ENCODE results near the gene CARHSP1. TPM values are rescaled to one million over a fixed set of nuclear protein-coding genes. Genes with fewer than 3 reads are reported as not detected.

Gene CARHSP1
- polyA plus RNA-seq, 3 donors = 32.0 to 60.3 (median 52.0) TPM

GRCh38 chr16:8905168-8905762, 36.5 kb upstream of the CARHSP1 start:
- Histone ChIP-seq H3K4me2 (replicated peaks; ENCODE audit: extremely low read depth, low read length, poor library complexity, severe bottlenecking) (no peak overlapping the region), H3K4me1 (ENCODE audit: control insufficient read depth in 1 of 2, insufficient read depth in 2 of 2, low read length in 2 of 2) (peaks cover 22 to 25% of the 10 kb centered on the region in 2 donors), H3K9me3 (replicated peaks in 1 of 2; ENCODE audit: control insufficient read depth in 1 of 2, insufficient read depth in 1 of 2, low read length in 2 of 2) (no peaks in the 10 kb centered on the region), H2AFZ (ENCODE audit: insufficient read depth, low read depth, low read length, poor library complexity, severe bottlenecking) (no peak overlapping the region), H3K9ac (ENCODE audit: insufficient read depth, low read length, poor library complexity, severe bottlenecking) (no peak overlapping the region), H3K27ac (ENCODE audit: low read depth in 1 of 2, low read length in 2 of 2) (no peak overlapping the region), H3K79me2 (ENCODE audit: insufficient read depth, low read length) (peaks cover 18% of the 10 kb centered on the region), H3K4me3 (replicated peaks in 1 of 3; ENCODE audit: low read depth in 2 of 3, low read length in 3 of 3) (no peak overlapping the region), H3K27me3 (ENCODE audit: control insufficient read depth in 2 of 2, insufficient read depth in 2 of 2, low read length in 2 of 2) (no peaks in the 10 kb centered on the region), H4K20me1 (ENCODE audit: insufficient read depth, low read length) (peaks cover 69% of the 10 kb centered on the region), H3K36me3 (replicated peaks in 1 of 2; ENCODE audit: control insufficient read depth in 1 of 2, insufficient read depth in 2 of 2, low read length in 2 of 2) (peaks cover 93 to 99% of the 10 kb centered on the region in 2 donors)
- Mint-ChIP-seq H3K27me3 (ENCODE audit: low read depth in 3 of 3) (no peaks in the 10 kb centered on the region), H3K9me3 (no peaks in the 10 kb centered on the region), H3K4me1 (peaks cover 23% of the 10 kb centered on the region), H3K36me3 (peaks cover 87 to 95% of the 10 kb centered on the region in 2 donors), H3K27ac (peak overlapping the region in 1 of 7 donors; percentile 21), H3K4me3 (no peak overlapping the region)
- 76% methylated on average over 6 of the region's 13 CpGs for WGBS (ENCODE audit: insufficient coverage)
- DNase-seq = no peak
- intact Hi-C loops (cut with micrococcal nuclease) = loop anchor here (10.0 kb wide), 2 partner anchors 50 to 230 kb away; no protein-coding TSS in a partner anchor
- TF ChIP-seq CTCF (IDR thresholded peaks at IDR 0.05) = peak; percentile 28

GRCh38 chr16:8904018-8904430, 35.2 kb upstream of the CARHSP1 start:
- Mint-ChIP-seq H3K27me3 (ENCODE audit: low read depth in 3 of 3) (no peaks in the 10 kb centered on the region), H3K36me3 (peaks cover 89 to 95% of the 10 kb centered on the region in 2 donors), H3K9me3 (no peaks in the 10 kb centered on the region), H3K4me3 (no peak overlapping the region), H3K4me1 (peaks cover 19% of the 10 kb centered on the region), H3K27ac (no peak overlapping the region)
- no peak for DNase-seq
- intact Hi-C loops (cut with micrococcal nuclease) = loop anchor here (10.0 kb wide), 2 partner anchors 51 to 231 kb away; no protein-coding TSS in a partner anchor
- H4K20me1 ChIP-seq (ENCODE audit: insufficient read depth, low read length) = peaks cover 68% of the 10 kb centered on the region
- H3K4me3 ChIP-seq (replicated peaks in 1 of 3; ENCODE audit: low read depth in 2 of 3, low read length in 3 of 3) = no peak overlapping the region
- peaks cover 96 to 99% of the 10 kb centered on the region in 2 donors for H3K36me3 ChIP-seq (replicated peaks in 1 of 2; ENCODE audit: control insufficient read depth in 1 of 2, insufficient read depth in 2 of 2, low read length in 2 of 2)
- no peaks in the 10 kb centered on the region for H3K9me3 ChIP-seq (replicated peaks in 1 of 2; ENCODE audit: control insufficient read depth in 1 of 2, insufficient read depth in 1 of 2, low read length in 2 of 2)
- TF ChIP-seq CTCF (IDR thresholded peaks at IDR 0.05) = no peak
- H3K4me2 ChIP-seq (replicated peaks; ENCODE audit: extremely low read depth, low read length, poor library complexity, severe bottlenecking) = no peak overlapping the region
- H3K79me2 ChIP-seq (ENCODE audit: insufficient read depth, low read length) = peaks cover 15% of the 10 kb centered on the region
- no peak overlapping the region for H3K27ac ChIP-seq (ENCODE audit: low read depth in 1 of 2, low read length in 2 of 2)
- H3K27me3 ChIP-seq (ENCODE audit: control insufficient read depth in 2 of 2, insufficient read depth in 2 of 2, low read length in 2 of 2) = no peaks in the 10 kb centered on the region
- WGBS (ENCODE audit: insufficient coverage) = 97% methylated on average over 8 of the region's 8 CpGs
- H2AFZ ChIP-seq (ENCODE audit: insufficient read depth, low read depth, low read length, poor library complexity, severe bottlenecking) = no peak overlapping the region
- no peak overlapping the region for H3K9ac ChIP-seq (ENCODE audit: insufficient read depth, low read length, poor library complexity, severe bottlenecking)
- H3K4me1 ChIP-seq (ENCODE audit: control insufficient read depth in 1 of 2, insufficient read depth in 2 of 2, low read length in 2 of 2) = peaks cover 18 to 19% of the 10 kb centered on the region in 2 donors
